AG10803 (cell line): ENCODE measurements around the gene PPFIA2.

Experiments used
- DNase-seq: peaks from one replicate; pipeline ENCODE4 v3.0.0; 2010; ENCODE audit warnings: low read depth
- H3K4me3 ChIP-seq: 2 replicates; pipeline ENCODE4 v1.5.1; 2011; ENCODE audit warnings: mild to moderate bottlenecking, low read length, control low read depth
- CTCF ChIP-seq: conservative IDR thresholded peaks from 2 replicates; pipeline ENCODE4 v1.5.1; 2011; ENCODE audit warnings: mild to moderate bottlenecking, low read length, control low read depth, inconsistent platforms

Gene PPFIA2

DNA sequence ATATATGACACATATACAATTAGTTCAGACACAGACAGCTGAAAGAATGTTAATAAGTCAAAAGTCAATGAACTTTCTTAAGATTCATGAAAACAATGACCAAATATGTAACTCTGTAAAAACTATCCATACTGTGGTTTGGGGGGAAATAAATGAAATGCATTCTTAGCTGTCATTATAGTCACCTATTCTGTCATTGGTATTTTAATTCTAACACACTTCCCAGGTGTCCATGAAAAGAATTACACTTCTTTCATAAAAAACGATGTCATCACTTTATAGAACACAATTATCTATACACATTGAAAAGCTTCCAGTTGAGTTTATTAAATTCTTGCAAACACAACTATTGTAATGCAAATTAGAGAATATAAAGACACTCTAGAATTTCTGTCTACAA is 35.8 kb downstream of the PPFIA2 start:
- no peak for DNase-seq
- H3K4me3 ChIP-seq = no peak overlapping the region
- TF ChIP-seq CTCF = no peak

GRCh38 chr12:81722004-81722403 is 37.1 kb downstream of the PPFIA2 start:
- DNase-seq = no peak
- no peak overlapping the region for H3K4me3 ChIP-seq
- no peak for TF ChIP-seq CTCF

DNA sequence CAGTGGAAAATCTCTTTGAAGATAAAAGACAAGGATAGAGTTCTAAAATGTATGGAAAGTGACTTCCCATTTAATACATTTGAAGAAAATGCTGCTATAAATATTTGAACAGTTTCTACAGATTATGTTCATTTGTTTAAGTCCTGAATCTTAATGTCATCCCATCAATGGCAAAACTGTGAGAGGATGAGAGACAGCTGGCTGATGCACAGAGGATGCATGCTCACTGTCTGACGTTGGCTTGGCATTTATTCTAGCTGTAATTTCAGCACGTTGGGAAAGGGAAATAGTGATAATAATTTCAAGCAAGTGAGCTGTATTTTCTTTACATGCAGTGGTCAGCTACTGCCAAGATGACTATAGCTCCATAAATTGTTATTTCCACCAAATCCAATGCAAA is 40.5 kb downstream of the PPFIA2 start:
- no peak overlapping the region for H3K4me3 ChIP-seq
- TF ChIP-seq CTCF = no peak
- no peak for DNase-seq

GRCh38 chr12:81712536-81712935 is 46.6 kb downstream of the PPFIA2 start:
- DNase-seq = no peak
- TF ChIP-seq CTCF = no peak
- no peak overlapping the region for H3K4me3 ChIP-seq

GRCh38 chr12:81705586-81705985 is 53.6 kb downstream of the PPFIA2 start:
- H3K4me3 ChIP-seq = no peak overlapping the region
- TF ChIP-seq CTCF = no peak
- DNase-seq = no peak

DNA sequence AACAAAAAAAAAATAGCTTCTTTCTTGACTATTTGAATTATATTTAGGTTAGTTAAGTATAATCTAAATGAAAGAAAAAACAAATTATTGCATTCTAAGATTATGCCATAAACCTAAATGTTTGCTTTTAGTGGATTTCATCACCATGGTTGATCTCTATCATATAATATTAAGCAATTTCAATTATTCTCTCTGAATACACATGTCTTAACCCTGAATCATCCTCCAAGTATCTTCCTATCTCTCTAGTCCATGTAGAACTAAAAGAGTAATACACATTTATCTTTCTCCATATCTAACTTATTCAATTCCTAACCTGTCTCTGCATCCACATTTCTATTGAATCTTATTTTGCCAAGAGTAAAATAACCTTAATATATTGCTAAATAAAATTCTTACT is 59.6 kb downstream of the PPFIA2 start:
- TF ChIP-seq CTCF = no peak
- no peak for DNase-seq
- H3K4me3 ChIP-seq = no peak overlapping the region

GRCh38 chr12:81692008-81692407 is 67.1 kb downstream of the PPFIA2 start:
- no peak for TF ChIP-seq CTCF
- no peak for DNase-seq
- H3K4me3 ChIP-seq = no peak overlapping the region
